Measurements from ENCODE around the gene SCLY. TPM values are rescaled to one million over a fixed set of nuclear protein-coding genes. Genes with fewer than 3 reads are reported as not detected.
"Not testable (repeated sequence)": the region's sequence is repeated elsewhere in the genome, so short reads cannot be mapped to it uniquely, and the experiment has no call there.

SCLY gene
- polyA plus RNA-seq, 1 experiment = 7.7 TPM

DNA sequence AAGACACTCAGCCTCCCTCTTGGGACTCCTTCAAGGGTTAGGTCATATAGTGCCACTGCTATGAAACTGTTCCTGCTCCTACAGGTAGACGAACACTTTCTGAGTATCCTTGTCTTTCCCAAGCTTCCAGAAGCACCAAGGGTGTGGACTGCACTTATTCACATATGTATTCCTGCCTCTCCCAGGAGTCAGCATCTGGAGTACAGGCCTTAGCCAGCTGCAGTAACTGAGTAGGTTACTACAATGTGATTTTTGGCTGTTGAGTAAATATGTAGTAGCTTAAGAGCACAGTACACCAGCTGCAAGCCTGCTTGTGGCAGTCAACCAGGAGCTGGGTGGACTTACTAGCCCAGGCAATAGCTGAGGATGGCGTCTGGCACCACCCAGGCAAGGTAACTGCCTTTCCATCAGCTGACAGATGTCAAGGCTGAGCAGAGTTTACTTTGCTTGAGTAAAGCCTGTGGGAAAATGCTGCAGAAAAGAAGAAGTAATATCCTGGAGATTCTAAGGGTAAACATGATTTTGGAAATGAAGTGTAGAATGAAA, 14.0 kb upstream of the SCLY start:
- peaks cover 10% of the 10 kb centered on the region for H3K36me3 ChIP-seq (ENCODE audit: control insufficient read depth, insufficient read depth, low read length)
- TF ChIP-seq, protein P1, sequence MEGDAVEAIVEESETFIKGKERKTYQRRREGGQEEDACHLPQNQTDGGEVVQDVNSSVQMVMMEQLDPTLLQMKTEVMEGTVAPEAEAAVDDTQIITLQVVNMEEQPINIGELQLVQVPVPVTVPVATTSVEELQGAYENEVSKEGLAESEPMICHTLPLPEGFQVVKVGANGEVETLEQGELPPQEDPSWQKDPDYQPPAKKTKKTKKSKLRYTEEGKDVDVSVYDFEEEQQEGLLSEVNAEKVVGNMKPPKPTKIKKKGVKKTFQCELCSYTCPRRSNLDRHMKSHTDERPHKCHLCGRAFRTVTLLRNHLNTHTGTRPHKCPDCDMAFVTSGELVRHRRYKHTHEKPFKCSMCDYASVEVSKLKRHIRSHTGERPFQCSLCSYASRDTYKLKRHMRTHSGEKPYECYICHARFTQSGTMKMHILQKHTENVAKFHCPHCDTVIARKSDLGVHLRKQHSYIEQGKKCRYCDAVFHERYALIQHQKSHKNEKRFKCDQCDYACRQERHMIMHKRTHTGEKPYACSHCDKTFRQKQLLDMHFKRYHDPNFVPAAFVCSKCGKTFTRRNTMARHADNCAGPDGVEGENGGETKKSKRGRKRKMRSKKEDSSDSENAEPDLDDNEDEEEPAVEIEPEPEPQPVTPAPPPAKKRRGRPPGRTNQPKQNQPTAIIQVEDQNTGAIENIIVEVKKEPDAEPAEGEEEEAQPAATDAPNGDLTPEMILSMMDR (IDR thresholded peaks at IDR 0.05; ENCODE audit: insufficient read depth, low read depth, low read length) = no peak
- ChIA-PET CTCF (no interaction called here), POLR2A (no interaction called here)
- DNase-seq (ENCODE audit: low read depth) = no peak
- H3K27me3 ChIP-seq (ENCODE audit: control insufficient read depth, insufficient read depth, low read length) = no peaks in the 10 kb centered on the region
- H3K4me3 ChIP-seq (ENCODE audit: low read depth, low read length) = no peak overlapping the region

DNA sequence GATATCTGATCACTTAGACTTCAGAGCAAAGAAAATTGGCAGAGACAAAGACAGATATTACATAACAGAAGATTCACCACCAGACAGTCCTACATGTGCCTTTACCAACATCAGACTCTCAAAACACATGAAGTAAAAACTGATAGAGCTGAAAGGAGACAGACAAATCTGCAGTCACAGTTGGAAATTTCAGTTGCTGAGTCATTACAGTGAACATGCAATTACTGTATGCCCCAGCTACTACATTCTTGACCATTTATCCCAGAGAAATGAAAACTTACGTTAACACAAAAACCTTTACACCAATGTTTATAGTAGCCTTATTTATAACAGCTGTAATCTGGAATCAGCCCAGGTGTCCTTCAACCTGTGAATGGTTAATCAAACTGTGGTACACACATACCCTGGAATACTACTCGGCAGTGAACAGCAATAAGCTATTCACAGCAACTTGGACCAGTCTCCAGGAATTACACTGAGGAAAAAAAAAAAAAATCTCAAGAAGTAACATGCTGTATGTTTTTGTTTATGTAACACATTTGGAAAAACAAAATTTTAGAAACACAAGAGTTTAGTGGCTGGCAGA, 7.5 kb upstream of the SCLY start:
- TF ChIP-seq, protein P1 (IDR thresholded peaks at IDR 0.05; ENCODE audit: insufficient read depth, low read depth, low read length) = no peak
- ChIA-PET CTCF (no interaction called here), POLR2A (interaction anchor here (0.7 kb wide), 1 partner anchor 582 kb away, joined by 4 read pairs; no protein-coding TSS in a partner anchor)
- no peaks in the 10 kb centered on the region for H3K36me3 ChIP-seq (ENCODE audit: control insufficient read depth, insufficient read depth, low read length)
- no peak for DNase-seq (ENCODE audit: low read depth)
- no peak overlapping the region for H3K4me3 ChIP-seq (ENCODE audit: low read depth, low read length)
- H3K27me3 ChIP-seq (ENCODE audit: control insufficient read depth, insufficient read depth, low read length) = no peaks in the 10 kb centered on the region

DNA sequence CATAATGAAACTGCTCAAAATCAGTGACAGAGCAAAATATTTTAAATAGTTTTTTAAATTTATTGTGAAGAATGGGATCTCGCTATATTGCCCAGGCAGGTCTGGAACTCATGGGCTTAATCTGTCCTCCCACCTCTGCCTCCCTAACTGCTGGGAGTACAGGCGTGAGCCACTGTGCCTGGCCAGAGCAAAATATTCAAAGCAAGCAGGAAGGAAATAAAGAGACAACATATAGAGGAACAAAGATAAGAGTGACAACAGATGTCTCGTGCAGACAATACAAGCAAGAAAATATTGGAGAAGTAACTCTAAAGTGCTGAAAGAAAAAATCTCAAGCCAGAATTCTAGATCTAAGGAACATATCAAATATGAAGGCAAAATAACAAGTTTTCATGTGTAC, 5.0 kb upstream of the SCLY start:
- DNase-seq (ENCODE audit: low read depth) = no peak
- POLR2A ChIA-PET = no interaction called here

DNA sequence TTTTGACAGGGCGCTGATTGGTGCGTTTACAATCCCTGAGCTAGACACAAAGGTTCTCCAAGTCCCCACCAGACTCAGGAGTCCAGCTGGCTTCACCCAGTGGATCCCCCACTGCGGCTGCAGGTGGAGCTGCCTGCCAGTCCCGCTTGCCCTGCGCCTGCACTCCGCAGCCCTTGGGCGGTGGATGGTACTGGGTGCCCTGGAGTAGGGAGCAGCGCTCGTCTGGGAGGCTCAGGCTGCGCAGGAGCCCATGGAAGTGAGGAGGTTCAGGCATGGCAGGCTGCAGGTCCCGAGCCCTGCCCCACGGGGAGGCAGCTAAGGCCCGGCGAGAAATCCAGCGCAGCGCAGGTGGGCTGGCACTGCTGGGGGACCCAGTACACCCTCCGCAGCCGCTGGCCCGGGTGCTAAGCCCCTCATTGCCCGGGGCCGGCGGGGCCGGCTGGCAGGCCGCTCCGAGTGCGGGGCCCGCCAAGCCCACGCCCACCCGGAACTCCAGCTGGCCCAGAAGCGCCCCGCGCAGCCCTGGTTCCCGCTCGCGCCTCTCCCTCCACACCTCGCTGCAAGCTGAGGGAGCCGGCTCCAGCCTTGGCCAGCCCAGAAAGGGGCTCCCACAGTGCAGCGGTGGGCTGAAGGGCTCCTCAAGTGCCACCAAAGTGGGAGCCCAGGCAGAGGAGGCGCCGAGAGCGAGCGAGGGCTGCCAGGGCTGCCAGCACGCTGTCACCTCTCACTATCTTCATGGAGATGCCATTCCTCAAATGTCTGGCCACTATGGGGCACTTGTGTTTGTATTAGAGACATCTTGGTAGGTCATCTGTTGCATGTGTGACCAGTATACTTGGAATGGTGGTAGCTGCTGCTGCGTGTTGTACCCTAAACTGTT, 2.9 kb upstream of the SCLY start:
- H3K4me3 ChIP-seq (ENCODE audit: low read depth, low read length); H3K27me3 ChIP-seq (ENCODE audit: control insufficient read depth, insufficient read depth, low read length); POLR2A ChIA-PET; DNase-seq (ENCODE audit: low read depth); H3K36me3 ChIP-seq (ENCODE audit: control insufficient read depth, insufficient read depth, low read length); CTCF ChIA-PET: not testable (repeated sequence)

More for the DNA sequence above, 5.0 kb upstream of the SCLY start:
- H3K36me3 ChIP-seq (ENCODE audit: control insufficient read depth, insufficient read depth, low read length) = no peaks in the 10 kb centered on the region
- CTCF ChIA-PET = no interaction called here
- H3K27me3 ChIP-seq (ENCODE audit: control insufficient read depth, insufficient read depth, low read length) = no peaks in the 10 kb centered on the region
- TF ChIP-seq, protein P1 (IDR thresholded peaks at IDR 0.05; ENCODE audit: insufficient read depth, low read depth, low read length) = no peak
- no peak overlapping the region for H3K4me3 ChIP-seq (ENCODE audit: low read depth, low read length)

DNA sequence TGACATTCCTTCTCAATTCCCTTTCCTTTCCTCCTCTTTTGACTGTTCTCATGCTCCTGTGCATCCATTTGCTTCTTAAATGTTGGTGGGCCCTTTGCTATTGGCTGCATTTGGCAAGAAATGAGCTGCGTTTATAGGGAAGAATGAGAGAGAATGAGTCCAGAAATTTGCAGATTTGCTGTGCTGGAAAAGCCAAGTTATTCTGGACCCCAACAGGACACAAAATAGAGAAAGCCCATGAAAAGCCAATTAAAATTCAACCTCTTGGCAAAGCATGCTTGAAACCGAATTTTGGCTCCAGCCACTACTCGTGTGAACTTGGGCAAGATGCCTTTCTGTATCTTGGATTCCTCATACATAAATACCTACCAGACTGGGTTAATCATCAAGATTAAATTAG, 1.3 kb upstream of the SCLY start:
- ChIA-PET POLR2A (no interaction called here), CTCF (no interaction called here)
- DNase-seq (ENCODE audit: low read depth) = no peak
- Histone ChIP-seq H3K27me3 (ENCODE audit: control insufficient read depth, insufficient read depth, low read length) (no peaks in the 10 kb centered on the region), H3K36me3 (ENCODE audit: control insufficient read depth, insufficient read depth, low read length) (no peaks in the 10 kb centered on the region), H3K4me3 (ENCODE audit: low read depth, low read length) (peak overlapping the region; percentile 83; the same call in 1 of the 2 replicates)
- TF ChIP-seq, protein P1 (IDR thresholded peaks at IDR 0.05; ENCODE audit: insufficient read depth, low read depth, low read length) = no peak
